PC-9 (cell line): ENCODE measurements around the gene MYH2.

Experiments
- CTCF ChIP-seq: fragments of 200-600 bp; sonication (generic); conservative IDR thresholded peaks from 2 replicates; pipeline ENCODE4 v1.6.1; 2017; ENCODE audit warnings: mixed run types, antibody characterized with exemption, mild to moderate bottlenecking, moderate library complexity
- EZH2 ChIP-seq: fragments of 200-600 bp; sonication (generic); IDR thresholded peaks from 2 replicates; pipeline ENCODE4 v1.8.0; 2017; ENCODE audit warnings: antibody characterized with exemption, low read depth

DNA sequence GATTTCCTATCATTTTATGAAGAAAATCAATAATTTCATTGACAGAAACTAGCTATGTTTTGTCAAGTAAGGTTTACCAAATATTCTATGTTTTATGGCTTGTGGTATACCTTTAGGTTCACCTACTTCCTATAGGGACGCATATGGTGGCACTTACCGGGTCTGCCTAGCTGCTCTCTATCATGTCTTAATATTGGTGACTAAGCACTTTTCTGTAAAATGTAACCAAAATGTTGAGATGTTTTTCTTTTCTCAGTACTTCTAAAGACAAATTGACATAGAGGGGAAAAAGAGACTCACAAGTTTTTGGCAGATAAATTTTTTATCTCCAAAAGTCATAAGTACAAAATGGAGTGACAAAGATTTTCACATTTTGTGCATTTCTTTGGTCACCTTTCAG lies 57.5 kb downstream of the MYH2 start:
- TF ChIP-seq CTCF (no peak), EZH2 (no peak)
